Vagina (tissue), 2 donors: ENCODE measurements around the gene MCM3.

Experiments
- POLR2A ChIP-seq, 2 donors: fragments of 450-650 bp; IDR thresholded peaks; one replicate each; pipeline ENCODE4 v1.6.1; 2017; ENCODE audit warnings: antibody characterized with exemption in 2 of 2, mild to moderate bottlenecking in 2 of 2, moderate library complexity in 2 of 2
- TF ChIP-seq, protein P1 (sequence below), 3 experiments: fragments of 450-650 bp in 2 of 3; fragments of 200-600 bp in 1 of 3; sonication (generic) in 1 of 3; IDR thresholded peaks; one replicate each; pipeline ENCODE4 v1.5.1; 2017 to 2019; ENCODE audit warnings: antibody characterized with exemption in 3 of 3, mild to moderate bottlenecking in 2 of 3, moderate library complexity in 2 of 3

DNA sequence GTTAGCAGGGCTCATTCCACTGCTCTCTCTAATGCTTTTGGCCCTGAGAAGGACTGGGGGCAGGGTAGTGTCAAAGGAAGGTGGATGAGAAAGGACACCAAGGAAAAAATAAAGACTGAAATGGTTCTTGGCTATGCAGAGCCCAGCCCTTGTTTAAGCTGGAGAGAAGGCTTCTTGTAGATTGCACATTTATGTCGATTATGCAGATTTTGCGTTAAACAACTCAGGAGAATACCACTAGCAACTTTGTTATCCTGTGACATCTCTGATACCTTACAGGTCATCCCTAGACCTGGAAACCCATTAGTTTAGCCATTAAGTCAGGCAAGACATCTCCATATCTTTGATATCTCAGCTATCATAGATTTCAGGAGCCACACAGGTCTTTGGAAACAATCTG lies 29.1 kb downstream of the MCM3 start:
- TF ChIP-seq, protein P1, sequence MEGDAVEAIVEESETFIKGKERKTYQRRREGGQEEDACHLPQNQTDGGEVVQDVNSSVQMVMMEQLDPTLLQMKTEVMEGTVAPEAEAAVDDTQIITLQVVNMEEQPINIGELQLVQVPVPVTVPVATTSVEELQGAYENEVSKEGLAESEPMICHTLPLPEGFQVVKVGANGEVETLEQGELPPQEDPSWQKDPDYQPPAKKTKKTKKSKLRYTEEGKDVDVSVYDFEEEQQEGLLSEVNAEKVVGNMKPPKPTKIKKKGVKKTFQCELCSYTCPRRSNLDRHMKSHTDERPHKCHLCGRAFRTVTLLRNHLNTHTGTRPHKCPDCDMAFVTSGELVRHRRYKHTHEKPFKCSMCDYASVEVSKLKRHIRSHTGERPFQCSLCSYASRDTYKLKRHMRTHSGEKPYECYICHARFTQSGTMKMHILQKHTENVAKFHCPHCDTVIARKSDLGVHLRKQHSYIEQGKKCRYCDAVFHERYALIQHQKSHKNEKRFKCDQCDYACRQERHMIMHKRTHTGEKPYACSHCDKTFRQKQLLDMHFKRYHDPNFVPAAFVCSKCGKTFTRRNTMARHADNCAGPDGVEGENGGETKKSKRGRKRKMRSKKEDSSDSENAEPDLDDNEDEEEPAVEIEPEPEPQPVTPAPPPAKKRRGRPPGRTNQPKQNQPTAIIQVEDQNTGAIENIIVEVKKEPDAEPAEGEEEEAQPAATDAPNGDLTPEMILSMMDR (IDR thresholded peaks at IDR 0.05): no peak
- no peak for TF ChIP-seq POLR2A (IDR thresholded peaks at IDR 0.05)
